Gastrocnemius medialis (tissue), 4 donors: ENCODE results near the gene CBFA2T2.

Experiments used
- POLR2A ChIP-seq, 2 donors: fragments of 450-650 bp; IDR thresholded peaks; one replicate each; pipeline ENCODE4 v1.6.1; 2017; ENCODE audit warnings: antibody characterized with exemption in 2 of 2, mild to moderate bottlenecking in 2 of 2, moderate library complexity in 2 of 2
- TF ChIP-seq, protein P1 (sequence below), 5 experiments: fragments of 450-650 bp in 3 of 5; fragments of 200-600 bp in 2 of 5; sonication (generic) in 2 of 5; IDR thresholded peaks in 4 of 5; conservative IDR thresholded peaks in 1 of 5; 1 replicate in 4 of 5; 2 replicates in 1 of 5; pipeline ENCODE4 v1.5.1; 2016 to 2019; ENCODE audit warnings: antibody characterized with exemption in 5 of 5, mild to moderate bottlenecking in 3 of 5, moderate library complexity in 3 of 5

DNA sequence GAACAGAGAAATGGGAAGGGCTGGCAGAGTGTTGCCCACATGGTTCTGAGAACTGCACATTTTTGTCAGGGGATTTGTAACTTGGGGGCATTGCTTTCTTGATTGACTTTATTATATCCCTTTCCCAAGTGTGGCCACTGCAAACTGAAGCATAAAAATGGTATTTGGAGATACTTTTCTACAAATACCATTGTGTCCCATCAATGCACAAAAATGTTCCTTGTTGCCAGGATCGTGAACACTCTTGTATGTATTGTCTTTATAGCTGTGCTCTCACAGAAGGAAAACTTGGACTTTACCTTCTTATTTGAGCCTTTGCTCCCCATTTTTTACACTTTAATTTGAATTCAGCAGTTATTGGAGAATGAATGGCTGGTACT is 115.1 kb downstream of the CBFA2T2 start:
- TF ChIP-seq, protein P1, sequence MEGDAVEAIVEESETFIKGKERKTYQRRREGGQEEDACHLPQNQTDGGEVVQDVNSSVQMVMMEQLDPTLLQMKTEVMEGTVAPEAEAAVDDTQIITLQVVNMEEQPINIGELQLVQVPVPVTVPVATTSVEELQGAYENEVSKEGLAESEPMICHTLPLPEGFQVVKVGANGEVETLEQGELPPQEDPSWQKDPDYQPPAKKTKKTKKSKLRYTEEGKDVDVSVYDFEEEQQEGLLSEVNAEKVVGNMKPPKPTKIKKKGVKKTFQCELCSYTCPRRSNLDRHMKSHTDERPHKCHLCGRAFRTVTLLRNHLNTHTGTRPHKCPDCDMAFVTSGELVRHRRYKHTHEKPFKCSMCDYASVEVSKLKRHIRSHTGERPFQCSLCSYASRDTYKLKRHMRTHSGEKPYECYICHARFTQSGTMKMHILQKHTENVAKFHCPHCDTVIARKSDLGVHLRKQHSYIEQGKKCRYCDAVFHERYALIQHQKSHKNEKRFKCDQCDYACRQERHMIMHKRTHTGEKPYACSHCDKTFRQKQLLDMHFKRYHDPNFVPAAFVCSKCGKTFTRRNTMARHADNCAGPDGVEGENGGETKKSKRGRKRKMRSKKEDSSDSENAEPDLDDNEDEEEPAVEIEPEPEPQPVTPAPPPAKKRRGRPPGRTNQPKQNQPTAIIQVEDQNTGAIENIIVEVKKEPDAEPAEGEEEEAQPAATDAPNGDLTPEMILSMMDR (IDR thresholded peaks at IDR 0.05 in 4 of 5, conservative IDR thresholded peaks at IDR 0.05 in 1 of 5), result no peak
- no peak for TF ChIP-seq POLR2A (IDR thresholded peaks at IDR 0.05)
